K562 (cell line): ENCODE results near the gene CALB2. TPM values are rescaled to one million over a fixed set of nuclear protein-coding genes. Genes with fewer than 3 reads are reported as not detected.

Source experiments
- ARNT ChIP-seq, 2 experiments: fragments of 450-650 bp; IDR thresholded peaks; 2 replicates each; pipeline ENCODE4 v1.6.1; 2016; ENCODE audit warnings: mild to moderate bottlenecking in 1 of 2
- FOSL1 ChIP-seq: fragments of 200-800 bp; sonication (Bioruptor generic); conservative IDR thresholded peaks from 2 replicates; pipeline ENCODE4 v1.6.1; 2016; ENCODE audit warnings: missing genetic modification characterization, missing compliant biosample characterization
- GATAD2A ChIP-seq: fragments of 450-650 bp; IDR thresholded peaks from 2 replicates; pipeline ENCODE4 v1.6.1; 2017
- GTF2B ChIP-seq: IDR thresholded peaks from 2 replicates; pipeline ENCODE4 v1.6.1; 2011; ENCODE audit not compliant: insufficient read length; ENCODE audit errors: extremely low read depth
- HEY1 ChIP-seq: fragments of 250-450 bp; sonication (Bioruptor Pico); IDR thresholded peaks from 2 replicates; pipeline ENCODE4 v1.5.0; 2020; ENCODE audit warnings: mild to moderate bottlenecking, moderate library complexity, borderline replicate concordance
- ILK ChIP-seq: fragments of 450-650 bp; IDR thresholded peaks from 2 replicates; pipeline ENCODE4 v1.6.1; 2016; ENCODE audit warnings: missing genetic modification characterization, low read depth, mild to moderate bottlenecking, missing compliant biosample characterization, moderate library complexity, borderline replicate concordance
- NCOA6 ChIP-seq: fragments of 450-650 bp; IDR thresholded peaks from 2 replicates; pipeline ENCODE4 v1.6.1; 2017; ENCODE audit warnings: mild to moderate bottlenecking
- NFRKB ChIP-seq: fragments of 450-650 bp; IDR thresholded peaks from 2 replicates; pipeline ENCODE4 v1.6.1; 2016; ENCODE audit warnings: low read depth
- POU5F1 ChIP-seq: fragments of 150-350 bp; IDR thresholded peaks from 2 replicates; pipeline ENCODE4 v1.6.1; 2014; ENCODE audit warnings: borderline replicate concordance, low read length, low read depth, mild to moderate bottlenecking; ENCODE audit not compliant: partially characterized antibody
- PRDM10 ChIP-seq: fragments of 450-650 bp; IDR thresholded peaks from 2 replicates; pipeline ENCODE4 v1.6.1; 2018; ENCODE audit not compliant: partially characterized antibody
- RBFOX2 ChIP-seq: fragments of 200-400 bp; formaldehyde crosslinking; IDR thresholded peaks from 2 replicates; pipeline ENCODE4 v1.6.1; 2017; ENCODE audit warnings: low read depth, mild to moderate bottlenecking, low read length, moderate library complexity
- RFX1 ChIP-seq: fragments of 450-650 bp; IDR thresholded peaks from 2 replicates; pipeline ENCODE4 v1.6.1; 2016; ENCODE audit warnings: mild to moderate bottlenecking, moderate library complexity
- STAT5A ChIP-seq: IDR thresholded peaks from 2 replicates; pipeline ENCODE4 v1.6.1; 2012; ENCODE audit warnings: low read length, inconsistent platforms, borderline replicate concordance
- THRB ChIP-seq: fragments of 450-650 bp; formaldehyde crosslinking; conservative IDR thresholded peaks from 2 replicates; pipeline ENCODE4 v1.4.0; 2022; ENCODE audit warnings: mild to moderate bottlenecking, missing genetic modification characterization
- TSHZ1 ChIP-seq: fragments of 250-450 bp; sonication (Bioruptor Pico); IDR thresholded peaks from 2 replicates; pipeline ENCODE4 v1.4.0; 2020; ENCODE audit warnings: mild to moderate bottlenecking, moderate library complexity
- ZBTB7A ChIP-seq: IDR thresholded peaks from 2 replicates; pipeline ENCODE4 v1.6.1; 2011; ENCODE audit warnings: low read depth, mild to moderate bottlenecking, low read length, moderate library complexity, borderline replicate concordance; ENCODE audit not compliant: control insufficient read depth
- ZNF224 ChIP-seq: sonication (generic); formaldehyde crosslinking; IDR thresholded peaks from 2 replicates; pipeline ENCODE4 v1.8.0; 2022; ENCODE audit warnings: mild to moderate bottlenecking, missing genetic modification reagents
- ZNF507 ChIP-seq: conservative IDR thresholded peaks from 2 replicates; pipeline ENCODE4 v1.6.1; 2017; ENCODE audit warnings: missing genetic modification characterization, missing compliant biosample characterization
- ZNF785 ChIP-seq: fragments of 250-450 bp; sonication (Bioruptor Pico); IDR thresholded peaks from 2 replicates; pipeline ENCODE4 v1.4.0; 2020; ENCODE audit warnings: mild to moderate bottlenecking
- polyA plus RNA-seq, 8 experiments: library from polyadenylated mRNA; depleted of rRNA in 4 of 8; stranded (reverse) in 5 of 8; unstranded in 3 of 8; fragments of >200 nt; fragmentation: Nextera tagmentation in 2 of 8; fragmentation: Illumina TruSeq in 1 of 8; extraction: Ambion mirVana in 2 of 8; extraction: Trizol in 1 of 8; gene quantifications; 2 replicates each; pipeline versions ENCODE4 v1.2.1 to v1.2.3, GENCODE V29; 2011 to 2014; ENCODE audit warnings: inconsistent platforms in 1 of 8, missing spikeins in 1 of 8
- total RNA-seq, 7 experiments: library from RNA; depleted of rRNA in 6 of 7; stranded (reverse); fragments of >200 nt in 6 of 7; fragmentation: Illumina TruSeq in 2 of 7; extraction: Trizol in 2 of 7; gene quantifications; 2 replicates each; pipeline versions ENCODE4 v1.2.1 to v1.2.3, GENCODE V29; 2011 to 2021; ENCODE audit warnings: low replicate concordance in 1 of 7

The CALB2 gene
- total and polyA plus RNA-seq, 9 of the 15 experiments (the other 6 are each of a cell fraction or from before 2014, with no cell fraction given) = not detected

- no peak for TF ChIP-seq TSHZ1 (CRISPR knock-in tag)
- no peak for TF ChIP-seq NFRKB
- no peak for TF ChIP-seq ZBTB7A
- no peak for TF ChIP-seq ZNF785 (CRISPR knock-in tag)
- no peak for TF ChIP-seq ZNF224 (CRISPR knock-in tag)
- TF ChIP-seq POU5F1 = no peak
- TF ChIP-seq FOSL1 = no peak
- TF ChIP-seq NCOA6 = no peak
- TF ChIP-seq RBFOX2 = no peak
- no peak for TF ChIP-seq HEY1
- peak; percentile 94 for TF ChIP-seq RFX1
- TF ChIP-seq ILK (tag) = no peak
- TF ChIP-seq STAT5A = no peak
- TF ChIP-seq ZNF507 (tag) = no peak
- TF ChIP-seq GTF2B = no peak
- no peak for TF ChIP-seq GATAD2A
- no peak for TF ChIP-seq ARNT (IDR thresholded peaks at IDR 0.05)
- no peak for TF ChIP-seq PRDM10
- no peak for TF ChIP-seq THRB
- TF ChIP-seq, all 486 proteins: peak for 26
These were observed 8.9 kb downstream of the CALB2 start (continued) for GRCh38 chr16:71367241-71367976.
